Activated T-cell treated with anti-CD3 and anti-CD28 coated beads, Interleukin-2, amount 50 U/mL, for 1 hour (primary cell): ENCODE results near the gene PIN4.
"Not testable (repeated sequence)": the region's sequence is repeated elsewhere in the genome, so short reads cannot be mapped to it uniquely, and the experiment has no call there.

Experiments used
- DNase-seq: peaks from one replicate; pipeline ENCODE4 v3.0.0-alpha.2; 2020

The PIN4 gene

GRCh38 chrX:72202792-72203401, 21.3 kb downstream of the PIN4 start:
- no peak for DNase-seq

DNA sequence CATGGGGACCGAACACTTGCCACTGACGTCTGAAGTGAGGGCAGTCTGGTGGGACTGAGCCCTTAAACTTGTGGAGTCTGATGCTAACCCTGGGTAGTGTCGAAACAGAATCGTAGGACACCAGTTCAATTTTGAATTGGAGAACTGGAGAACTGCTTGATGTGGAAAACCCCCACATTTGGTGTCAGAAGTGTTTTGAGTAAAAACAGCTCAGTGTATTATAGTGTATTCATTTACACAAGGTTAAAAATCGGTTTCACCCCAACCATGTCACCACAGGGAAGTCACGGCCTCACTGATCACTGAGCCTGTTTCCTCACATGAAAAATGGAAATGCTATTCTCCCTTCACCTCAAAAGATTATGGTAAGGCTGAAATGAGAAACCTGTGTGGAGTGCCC, 21.9 kb downstream of the PIN4 start:
- DNase-seq, result no peak

GRCh38 chrX:72205706-72206105, 24.1 kb downstream of the PIN4 start:
- no peak for DNase-seq

- DNase-seq, result no peak
Observed at GRCh38 chrX:72207366-72207765, 25.8 kb downstream of the PIN4 start.

GRCh38 chrX:72208126-72208800, 26.7 kb downstream of the PIN4 start:
- DNase-seq, result no peak

- no peak for DNase-seq
Observed at GRCh38 chrX:72216973-72217372, 35.4 kb downstream of the PIN4 start.

DNA sequence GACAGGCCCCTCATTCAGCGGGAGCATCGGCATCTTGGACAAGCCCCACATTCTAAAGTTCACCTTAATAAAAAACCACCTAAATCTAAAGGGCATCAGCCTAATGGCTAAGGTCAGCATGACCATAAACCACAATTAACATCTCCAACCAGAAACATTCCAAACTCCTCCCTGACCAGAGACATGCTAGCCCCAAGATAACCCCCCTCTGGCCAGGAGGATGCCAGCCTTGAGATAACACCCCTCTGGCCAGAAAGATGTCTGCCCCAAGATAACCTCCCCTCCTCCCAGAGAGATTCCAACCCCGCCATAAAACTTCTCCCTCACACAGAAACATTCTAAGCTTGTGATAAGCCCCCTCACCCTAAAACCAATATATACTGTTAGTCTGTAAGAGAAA, 38.8 kb downstream of the PIN4 start:
- DNase-seq, result not testable (repeated sequence)

DNA sequence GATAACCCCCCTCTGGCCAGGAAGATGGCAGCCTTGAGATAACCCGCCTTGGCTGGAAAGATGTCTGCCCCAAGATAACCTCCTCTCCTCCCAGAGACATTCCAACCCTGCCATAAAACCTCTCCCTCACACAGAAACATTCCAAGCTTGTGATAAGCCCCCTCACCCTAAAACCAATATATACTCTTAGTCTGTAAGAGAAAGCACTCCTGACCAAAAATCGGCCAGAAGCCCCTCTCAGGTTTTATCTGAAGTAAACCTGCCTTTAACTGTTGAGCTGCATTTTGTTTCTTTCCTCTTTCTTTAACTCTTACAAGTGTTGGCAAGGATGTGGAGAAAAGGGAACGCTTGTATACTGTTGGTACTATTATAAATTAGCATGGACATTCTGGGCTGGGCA, 48.7 kb downstream of the PIN4 start:
- no peak for DNase-seq

DNA sequence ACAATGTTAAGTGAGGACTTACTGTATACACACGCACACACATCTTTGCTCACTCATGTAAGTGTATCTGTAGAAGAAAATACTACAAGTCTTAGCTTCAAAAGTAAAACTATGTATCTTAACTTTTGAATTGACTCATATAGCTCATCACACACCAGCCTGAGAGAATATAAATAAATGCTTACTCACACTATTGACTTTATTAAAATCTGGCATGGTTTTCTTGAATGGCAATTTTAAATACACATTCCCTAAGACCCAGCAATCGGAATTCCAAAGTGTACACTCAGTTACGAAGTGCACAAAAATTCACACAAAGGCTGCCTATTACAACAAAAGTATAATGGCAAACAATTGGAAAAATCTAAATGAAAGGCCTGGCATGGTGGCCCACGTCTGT, 55.3 kb downstream of the PIN4 start:
- no peak for DNase-seq

- DNase-seq, result no peak
Observed at GRCh38 chrX:72238183-72238582, 56.6 kb downstream of the PIN4 start.

DNA sequence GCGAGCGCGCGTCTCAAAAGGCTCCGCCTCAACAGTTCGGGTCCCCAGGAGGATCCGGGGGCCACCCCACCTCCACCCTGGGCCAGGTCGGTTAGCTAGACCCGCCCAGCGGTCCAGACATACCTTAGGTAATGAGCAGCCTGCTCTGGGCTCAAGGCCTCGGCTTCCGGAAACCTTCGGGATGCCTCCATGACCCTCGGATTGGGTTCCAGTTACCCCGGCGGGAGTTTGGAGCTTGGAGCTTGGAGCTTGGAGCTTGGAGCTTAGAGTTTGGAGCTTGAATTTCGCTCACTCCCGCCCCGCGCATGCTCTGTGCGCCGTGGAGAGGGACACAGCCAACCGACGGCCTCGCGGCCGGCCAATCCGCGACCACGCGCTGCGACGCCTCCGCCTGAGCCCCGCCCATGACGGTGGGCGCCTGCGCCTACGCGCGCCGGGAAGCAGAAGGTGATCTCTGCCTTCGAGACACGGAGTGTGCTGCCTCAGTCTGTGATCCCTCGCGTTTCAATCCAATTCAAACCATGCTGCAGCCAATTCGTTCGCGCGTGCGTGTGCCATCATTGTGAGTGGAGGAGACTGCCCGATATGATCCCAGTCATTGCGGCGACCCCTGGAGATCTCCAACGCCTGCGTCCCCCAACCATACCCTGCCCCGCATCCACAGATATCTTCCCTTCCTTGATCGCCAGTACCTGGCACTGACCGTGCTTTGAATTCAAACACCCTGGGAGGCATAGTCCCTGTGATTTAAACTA, 57.3 kb downstream of the PIN4 start, which contains the start of gene ERCC6L:
TSS of gene ERCC6L (minus strand) at position 307 of the 755 bp plus-strand sequence. CDS start at position 191, 116 bp downstream.
- peak; percentile 84 for DNase-seq

DNA sequence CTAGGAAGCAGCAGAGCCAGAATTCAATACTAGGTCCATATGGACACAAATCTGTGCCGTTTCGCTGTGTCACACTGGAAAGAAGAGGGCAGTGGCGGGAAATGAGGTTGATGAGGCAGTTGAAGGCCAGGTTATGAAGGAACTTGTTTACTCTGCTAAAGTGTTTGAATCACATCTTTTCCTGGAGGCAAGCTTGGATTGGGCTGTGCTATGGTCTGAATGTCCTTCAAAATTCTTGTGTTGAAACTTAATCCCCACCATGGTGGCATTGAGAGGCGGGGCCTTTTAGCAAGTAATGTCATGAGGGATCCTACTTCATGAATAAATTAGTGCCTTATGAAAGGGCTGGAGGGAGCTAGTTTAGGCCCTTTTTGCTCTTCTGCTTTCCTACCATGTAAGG, 59.4 kb downstream of the PIN4 start:
- DNase-seq, result no peak

DNA sequence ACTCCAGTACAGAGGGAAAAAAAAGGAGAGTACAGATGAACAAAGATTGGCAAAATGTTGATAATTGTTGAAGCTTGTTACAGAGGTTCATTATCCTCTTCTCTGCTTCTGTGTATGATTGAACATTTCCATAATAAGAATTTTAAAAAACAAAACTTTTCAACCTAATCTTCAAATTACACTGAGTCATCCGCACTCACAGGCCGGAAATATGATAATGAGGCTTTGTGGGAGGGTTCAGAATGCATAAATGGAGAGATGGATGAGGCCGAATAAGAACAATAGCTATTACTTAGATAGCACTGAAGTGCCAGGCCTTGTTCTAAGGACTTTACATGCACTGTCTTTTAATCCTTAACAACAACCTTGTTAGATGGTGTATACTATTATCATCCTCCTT, 61.9 kb downstream of the PIN4 start:
- DNase-seq, result no peak

- peak; percentile 58 for DNase-seq
Observed at GRCh38 chrX:72245461-72246089, 64.0 kb downstream of the PIN4 start.

DNA sequence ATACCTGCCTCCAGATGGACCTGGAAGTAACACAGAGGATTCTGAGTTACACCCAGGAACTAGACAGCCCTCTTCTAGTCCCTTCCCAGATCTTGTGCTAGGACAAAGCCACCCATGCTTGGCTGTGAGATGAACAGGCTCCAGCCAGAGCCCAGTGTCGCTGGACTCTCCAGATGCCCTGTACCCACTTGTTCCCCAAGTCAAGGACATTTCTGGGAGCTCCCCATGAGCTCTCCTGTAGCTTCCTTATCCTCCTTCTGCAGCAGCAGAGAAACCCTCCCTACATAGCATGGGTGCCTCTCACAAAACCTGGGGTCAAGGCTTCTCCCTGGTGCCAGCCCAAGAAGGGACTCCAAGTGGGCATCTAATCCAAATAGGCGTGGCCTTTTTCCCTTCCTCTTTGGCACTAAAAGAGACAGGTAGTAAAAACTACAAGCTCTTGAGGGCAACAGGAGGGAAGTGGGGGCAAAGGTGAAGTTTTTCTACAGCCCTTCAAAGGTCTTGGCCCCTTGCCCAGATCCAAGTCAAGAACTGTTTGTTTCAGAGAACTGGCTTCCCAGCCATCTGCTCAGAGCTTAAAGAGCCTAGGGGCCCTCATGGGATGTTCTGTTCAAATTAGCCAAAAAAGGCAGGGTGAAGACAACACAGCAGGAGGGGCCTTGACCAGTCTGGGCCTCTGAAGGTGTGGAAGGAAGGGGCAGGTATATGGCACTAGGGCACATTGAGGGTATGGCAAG, 65.8 kb downstream of the PIN4 start:
- no peak for DNase-seq
